DMS79 (cell line): Measurements from ENCODE around the gene EEA1.
"Not testable (repeated sequence)": the region's sequence is repeated elsewhere in the genome, so short reads cannot be mapped to it uniquely, and the experiment has no call there.

Experiments
- DNase-seq: peaks from one replicate; lab custom pipeline; 2025; lab: John Stamatoyannopoulos, UW

EEA1 gene

GRCh38 chr12:92928962-92929915 is at the start of gene EEA1:
Gene EEA1, minus strand, starts transcription at chr12:92929295. Its CDS starts 229 bp downstream, at chr12:92929066.
- peak; percentile 82 for DNase-seq

GRCh38 chr12:92978607-92979006 is 49.5 kb upstream of the EEA1 start:
- no peak for DNase-seq

GRCh38 chr12:92977326-92977725 is 48.2 kb upstream of the EEA1 start:
- no peak for DNase-seq

GRCh38 chr12:92974759-92975158 is 45.7 kb upstream of the EEA1 start:
- DNase-seq: no peak

GRCh38 chr12:92973614-92974013 is 44.5 kb upstream of the EEA1 start:
- DNase-seq: peak; percentile 61

- DNase-seq: no peak
Observed at GRCh38 chr12:92971859-92972524, 42.9 kb upstream of the EEA1 start.

- DNase-seq: no peak
Observed at GRCh38 chr12:92968176-92968813, 39.2 kb upstream of the EEA1 start.

- DNase-seq: not testable (repeated sequence)
Observed at GRCh38 chr12:92964378-92964777, 35.3 kb upstream of the EEA1 start.

- DNase-seq: no peak
Observed at GRCh38 chr12:92961949-92962348, 32.9 kb upstream of the EEA1 start.

GRCh38 chr12:92955997-92956663 is 27.0 kb upstream of the EEA1 start:
- no peak for DNase-seq

GRCh38 chr12:92953747-92954146 is 24.7 kb upstream of the EEA1 start:
- DNase-seq: no peak

GRCh38 chr12:92952394-92952793 is 23.3 kb upstream of the EEA1 start:
- no peak for DNase-seq

- DNase-seq: no peak
Observed at GRCh38 chr12:92951006-92951405, 21.9 kb upstream of the EEA1 start.

GRCh38 chr12:92950011-92950410 is 20.9 kb upstream of the EEA1 start:
- no peak for DNase-seq

GRCh38 chr12:92949466-92949865 is 20.4 kb upstream of the EEA1 start:
- no peak for DNase-seq

- no peak for DNase-seq
Observed at GRCh38 chr12:92947589-92948215, 18.6 kb upstream of the EEA1 start.

GRCh38 chr12:92945659-92946220 is 16.6 kb upstream of the EEA1 start:
- DNase-seq: no peak

GRCh38 chr12:92943482-92944250 is 14.6 kb upstream of the EEA1 start:
- DNase-seq: no peak

- DNase-seq: no peak
Observed at GRCh38 chr12:92942905-92943304, 13.8 kb upstream of the EEA1 start.

GRCh38 chr12:92939116-92939515 is 10.0 kb upstream of the EEA1 start:
- no peak for DNase-seq

- DNase-seq: no peak
Observed at GRCh38 chr12:92938638-92939037, 9.5 kb upstream of the EEA1 start.
